Measurements from ENCODE around the gene NUTM2F.

DNA sequence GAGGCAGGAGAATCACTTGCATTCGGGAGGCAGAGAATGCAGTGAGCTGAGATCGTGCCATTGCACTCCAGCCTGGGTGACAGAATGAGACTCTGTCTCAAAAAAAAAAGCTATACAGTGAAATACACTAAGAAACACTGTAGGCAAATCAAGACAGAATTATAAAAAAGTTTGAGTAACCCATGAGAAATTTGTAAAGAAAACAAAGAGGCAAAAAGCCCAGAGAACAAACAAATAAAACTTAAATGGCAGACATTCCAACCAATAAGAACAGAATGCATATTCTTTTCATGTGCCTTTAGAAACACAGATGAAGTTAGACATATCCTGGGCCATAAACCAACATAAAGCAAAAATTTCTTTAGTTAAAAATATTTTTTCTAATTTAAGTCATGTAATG is 38.8 kb downstream of the NUTM2F start:
- no peak for TF ChIP-seq EZH2 (IDR thresholded peaks at IDR 0.05; ENCODE audit: low read length, missing control alignments)
- TF ChIP-seq, protein P1, sequence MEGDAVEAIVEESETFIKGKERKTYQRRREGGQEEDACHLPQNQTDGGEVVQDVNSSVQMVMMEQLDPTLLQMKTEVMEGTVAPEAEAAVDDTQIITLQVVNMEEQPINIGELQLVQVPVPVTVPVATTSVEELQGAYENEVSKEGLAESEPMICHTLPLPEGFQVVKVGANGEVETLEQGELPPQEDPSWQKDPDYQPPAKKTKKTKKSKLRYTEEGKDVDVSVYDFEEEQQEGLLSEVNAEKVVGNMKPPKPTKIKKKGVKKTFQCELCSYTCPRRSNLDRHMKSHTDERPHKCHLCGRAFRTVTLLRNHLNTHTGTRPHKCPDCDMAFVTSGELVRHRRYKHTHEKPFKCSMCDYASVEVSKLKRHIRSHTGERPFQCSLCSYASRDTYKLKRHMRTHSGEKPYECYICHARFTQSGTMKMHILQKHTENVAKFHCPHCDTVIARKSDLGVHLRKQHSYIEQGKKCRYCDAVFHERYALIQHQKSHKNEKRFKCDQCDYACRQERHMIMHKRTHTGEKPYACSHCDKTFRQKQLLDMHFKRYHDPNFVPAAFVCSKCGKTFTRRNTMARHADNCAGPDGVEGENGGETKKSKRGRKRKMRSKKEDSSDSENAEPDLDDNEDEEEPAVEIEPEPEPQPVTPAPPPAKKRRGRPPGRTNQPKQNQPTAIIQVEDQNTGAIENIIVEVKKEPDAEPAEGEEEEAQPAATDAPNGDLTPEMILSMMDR (conservative IDR thresholded peaks at IDR 0.05 in 1 of 2, IDR thresholded peaks at IDR 0.05 in 1 of 2; ENCODE audit: low read depth in 1 of 2, low read length in 2 of 2), result no peak

Measured in fibroblast of lung (primary cell).